Left ventricle myocardium inferior (tissue), 1 donor: ENCODE data around the gene PNMT. TPM values are rescaled to one million over a fixed set of nuclear protein-coding genes. Genes with fewer than 3 reads are reported as not detected.

Experiments used
- DNase-seq: peaks from one replicate; pipeline ENCODE4 v3.0.0-alpha.2; 2020
- H3K27ac ChIP-seq: fragments of 200-600 bp; replicated peaks from 2 replicates; pipeline ENCODE4 v1.8.0; 2021
- H3K27me3 ChIP-seq: fragments of 200-600 bp; 2 replicates; pipeline ENCODE4 v1.8.0; 2021; ENCODE audit warnings: low read depth
- H3K36me3 ChIP-seq: fragments of 200-600 bp; 2 replicates; pipeline ENCODE4 v1.8.0; 2021
- H3K4me1 ChIP-seq: fragments of 200-600 bp; 2 replicates; pipeline ENCODE4 v1.8.0; 2021
- H3K4me3 ChIP-seq: fragments of 200-600 bp; 2 replicates; pipeline ENCODE4 v1.8.0; 2021; ENCODE audit warnings: mild to moderate bottlenecking, moderate library complexity
- H3K9me3 ChIP-seq: fragments of 200-600 bp; replicated peaks from 2 replicates; pipeline ENCODE4 v1.8.0; 2021
- CTCF ChIP-seq: fragments of 200-600 bp; IDR thresholded peaks from 2 replicates; pipeline ENCODE4 v1.8.0; 2021; ENCODE audit warnings: antibody characterized with exemption, mild to moderate bottlenecking, borderline replicate concordance
- intact Hi-C: fragments of 100-400 bp; cut with micrococcal nuclease; formaldehyde crosslinking; loops from one replicate; pipeline ENCODE4 v1.11.0; 2022
- total RNA-seq: library from RNA; stranded (reverse); fragmentation: NEBNext Ultra II Directional; extraction: Animal tissue kit (Norgen Biotek cat#: 25700); gene quantifications from one replicate; pipeline ENCODE4 v1.2.1, GENCODE V29; 2021
- donor health status: DM: no; HTN: yes; CAD: no; lungs with severe emphysema.

The PNMT gene
- total RNA-seq, 1 donor from 2014 or later, result 7.6 TPM

GRCh38 chr17:39687101-39687545 lies 18.9 kb downstream of the PNMT start:
- Histone ChIP-seq H3K4me1 (peaks cover 24% of the 10 kb centered on the region), H3K27ac (peak overlapping the region; percentile 95), H3K4me3 (peak overlapping the region; percentile 74), H3K27me3 (no peaks in the 10 kb centered on the region), H3K9me3 (no peaks in the 10 kb centered on the region), H3K36me3 (peaks cover 27% of the 10 kb centered on the region)
- TF ChIP-seq CTCF, result no peak
- no peak for DNase-seq
- intact Hi-C loops, result no loop called here

GRCh38 chr17:39687546-39688474 lies 19.6 kb downstream of the PNMT start, which contains the start of gene PGAP3:
PGAP3 (minus strand) TSS chr17:39688057; CDS start chr17:39688014, 43 bp downstream.
- intact Hi-C loops, result no loop called here

DNA sequence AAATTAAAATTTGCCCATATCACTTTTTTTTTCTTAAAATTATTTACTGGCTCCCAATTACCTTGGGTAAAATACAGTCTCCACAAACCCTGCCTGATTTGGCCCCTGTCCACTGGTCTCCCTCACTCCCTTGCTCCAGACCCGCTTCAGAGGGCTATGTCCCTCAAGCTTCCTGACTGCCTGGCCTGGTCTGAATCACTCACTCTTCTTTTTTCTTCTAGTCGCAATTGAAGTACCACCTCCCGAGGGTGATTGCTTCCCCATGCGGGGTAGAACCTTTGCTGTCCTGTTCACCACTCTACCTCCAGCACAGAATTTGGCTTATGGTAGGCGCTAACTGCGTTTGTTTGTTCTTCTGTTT lies 20.2 kb downstream of the PNMT start:
- intact Hi-C loops, result no loop called here
- no peaks in the 10 kb centered on the region for H3K27me3 ChIP-seq
- H3K4me1 ChIP-seq, result peaks cover 24% of the 10 kb centered on the region
- no peak for DNase-seq
- peaks cover 24% of the 10 kb centered on the region for H3K36me3 ChIP-seq
- H3K4me3 ChIP-seq, result peak overlapping the region; percentile 74
- TF ChIP-seq CTCF, result no peak
- H3K27ac ChIP-seq, result peak overlapping the region; percentile 95
- no peaks in the 10 kb centered on the region for H3K9me3 ChIP-seq

More at GRCh38 chr17:39687546-39688474, 19.6 kb downstream of the PNMT start, which contains the start of gene PGAP3:
- DNase-seq, result peak; percentile 89
- Histone ChIP-seq H3K4me1 (peaks cover 24% of the 10 kb centered on the region), H3K27ac (peak within 1 kb of the TSS; percentile 95), H3K36me3 (peaks cover 27% of the 10 kb centered on the region), H3K9me3 (no peaks in the 10 kb centered on the region), H3K27me3 (no peaks in the 10 kb centered on the region), H3K4me3 (peak within 1 kb of the TSS; percentile 74)
- no peak for TF ChIP-seq CTCF

DNA sequence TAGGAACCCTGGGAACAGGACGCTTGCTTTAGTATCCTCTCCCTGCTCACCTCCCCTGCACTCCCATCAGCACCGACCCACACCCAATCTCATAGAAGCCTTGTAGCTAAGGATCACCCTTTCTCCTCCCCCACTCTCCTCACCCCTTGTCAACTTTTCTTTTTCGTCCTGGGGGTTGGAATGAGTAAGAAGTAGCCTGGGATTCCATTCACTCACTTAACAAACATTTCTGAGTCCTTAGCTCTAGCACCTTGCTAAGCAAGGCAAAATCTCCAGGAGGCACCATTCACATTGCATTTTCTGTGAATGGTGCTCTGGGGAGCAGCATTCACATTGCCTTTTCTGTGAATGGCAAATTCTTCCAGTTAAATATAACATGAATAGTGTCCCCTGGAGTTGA lies 20.7 kb downstream of the PNMT start:
- no peaks in the 10 kb centered on the region for H3K27me3 ChIP-seq
- intact Hi-C loops, result no loop called here
- peaks cover 20% of the 10 kb centered on the region for H3K36me3 ChIP-seq
- H3K4me1 ChIP-seq, result peaks cover 24% of the 10 kb centered on the region
- TF ChIP-seq CTCF, result no peak
- peak overlapping the region; percentile 74 for H3K4me3 ChIP-seq
- DNase-seq, result no peak
- H3K27ac ChIP-seq, result no peak overlapping the region
- H3K9me3 ChIP-seq, result no peaks in the 10 kb centered on the region

DNA sequence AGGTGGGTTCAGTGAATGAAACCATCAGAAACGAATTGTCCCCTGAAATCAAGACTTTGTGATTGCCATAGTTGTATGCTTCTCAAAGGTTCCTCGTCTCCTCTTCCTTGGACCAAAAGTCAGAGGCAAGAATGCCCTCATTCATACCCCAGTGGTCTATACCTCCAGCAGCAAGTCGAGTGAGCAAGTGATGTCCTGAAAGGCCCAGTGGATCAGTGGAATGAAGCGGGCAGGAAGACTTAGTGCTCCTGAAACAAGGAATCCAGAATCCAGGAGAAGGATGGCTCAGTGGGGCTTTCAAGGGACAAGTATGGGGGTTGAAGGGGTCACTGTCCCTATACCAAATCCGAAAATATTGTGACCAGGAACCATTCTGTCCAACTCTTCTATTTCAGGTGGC lies 26.3 kb downstream of the PNMT start:
- peaks cover 6% of the 10 kb centered on the region for H3K4me1 ChIP-seq
- DNase-seq, result no peak
- H3K36me3 ChIP-seq, result no peaks in the 10 kb centered on the region
- TF ChIP-seq CTCF, result no peak
- intact Hi-C loops, result no loop called here
- no peak overlapping the region for H3K27ac ChIP-seq
- no peak overlapping the region for H3K4me3 ChIP-seq
- no peaks in the 10 kb centered on the region for H3K27me3 ChIP-seq
- no peaks in the 10 kb centered on the region for H3K9me3 ChIP-seq
